GM21423 (cell line): Measurements from ENCODE around the gene JMJD1C.
"Not testable (repeated sequence)": the region's sequence is repeated elsewhere in the genome, so short reads cannot be mapped to it uniquely, and the experiment has no call there.

Experiments
- ATAC-seq: cut with Tn5 transposase; IDR thresholded peaks from one replicate; pipeline ENCODE4 v1.9.1; 2021; ENCODE audit warnings: mild to moderate bottlenecking, moderate library complexity; ENCODE audit not compliant: unreplicated experiment

JMJD1C gene

GRCh38 chr10:63173468-63174232 lies 292.1 kb downstream of the JMJD1C start:
- peak; percentile 99 for ATAC-seq

DNA sequence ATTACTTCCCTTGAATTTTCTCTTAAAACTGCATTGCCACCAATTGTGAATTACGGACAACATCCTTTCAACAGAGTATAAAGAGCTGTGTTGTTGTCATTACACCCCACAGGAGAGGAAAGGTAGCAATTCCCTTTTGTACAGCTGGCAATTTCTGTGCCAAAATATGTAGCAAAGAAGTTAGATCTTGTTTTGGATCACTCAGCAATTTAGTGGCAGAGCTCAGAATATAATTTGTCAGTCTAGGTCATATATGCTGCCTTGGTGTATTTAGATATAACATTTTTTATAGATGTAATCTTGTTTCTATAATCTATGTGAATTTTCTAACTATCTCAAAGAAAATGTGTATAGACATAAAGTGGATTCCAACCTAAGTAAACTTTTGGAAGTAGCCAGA lies 293.9 kb downstream of the JMJD1C start:
- ATAC-seq = no peak

GRCh38 chr10:63171255-63171855 lies 294.4 kb downstream of the JMJD1C start:
- ATAC-seq = no peak

GRCh38 chr10:63169624-63170023 lies 296.2 kb downstream of the JMJD1C start:
- ATAC-seq = no peak

GRCh38 chr10:63168821-63169462 lies 296.8 kb downstream of the JMJD1C start:
- no peak for ATAC-seq

- peak; percentile 50 for ATAC-seq
These were observed 299.0 kb downstream of the JMJD1C start for GRCh38 chr10:63166742-63167258.

DNA sequence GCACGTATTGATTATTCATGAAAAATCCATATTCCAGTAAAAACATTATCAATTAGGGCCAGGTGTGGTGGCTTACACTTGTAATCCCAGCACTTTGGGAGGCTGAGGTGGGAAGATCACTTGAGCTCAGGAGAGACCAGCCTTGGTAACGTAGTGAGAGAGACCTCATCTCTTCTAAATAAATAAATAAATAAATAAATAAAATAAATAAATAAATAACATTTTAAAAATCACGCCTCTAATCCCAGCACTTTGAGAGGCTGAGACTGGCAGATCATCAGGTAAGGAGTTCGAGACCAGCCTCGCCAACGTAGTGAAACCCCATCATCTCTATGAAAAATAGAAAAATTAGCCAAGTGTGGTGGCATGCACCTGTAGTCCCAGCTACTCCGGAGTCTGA lies 300.5 kb downstream of the JMJD1C start:
- no peak for ATAC-seq

DNA sequence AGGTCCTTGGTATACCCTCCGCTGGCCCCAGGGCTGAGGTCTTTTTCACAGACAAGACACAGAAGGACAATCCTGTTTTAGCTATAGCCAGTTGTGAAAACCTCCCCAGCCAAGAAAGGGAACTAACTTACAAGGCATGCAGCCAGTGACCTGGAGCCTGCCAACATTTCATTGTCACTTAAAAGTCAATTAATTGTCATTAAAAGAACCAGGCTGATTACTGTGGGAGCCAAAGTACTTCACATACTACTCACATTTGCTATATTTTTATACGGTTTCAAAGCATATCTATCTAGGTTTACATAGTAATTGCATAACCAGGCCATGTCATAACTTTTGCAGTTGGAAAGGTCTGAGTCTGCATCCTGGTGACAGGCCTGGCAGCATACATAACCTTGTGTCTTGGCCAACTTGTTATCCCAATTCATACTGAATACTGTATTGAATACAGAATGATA lies 301.6 kb downstream of the JMJD1C start:
- ATAC-seq = no peak

GRCh38 chr10:63161592-63161991 lies 304.2 kb downstream of the JMJD1C start:
- no peak for ATAC-seq

- peak; percentile 70 for ATAC-seq
These were observed 307.7 kb downstream of the JMJD1C start for GRCh38 chr10:63157845-63158624.

GRCh38 chr10:63156236-63156635 lies 309.5 kb downstream of the JMJD1C start:
- no peak for ATAC-seq

DNA sequence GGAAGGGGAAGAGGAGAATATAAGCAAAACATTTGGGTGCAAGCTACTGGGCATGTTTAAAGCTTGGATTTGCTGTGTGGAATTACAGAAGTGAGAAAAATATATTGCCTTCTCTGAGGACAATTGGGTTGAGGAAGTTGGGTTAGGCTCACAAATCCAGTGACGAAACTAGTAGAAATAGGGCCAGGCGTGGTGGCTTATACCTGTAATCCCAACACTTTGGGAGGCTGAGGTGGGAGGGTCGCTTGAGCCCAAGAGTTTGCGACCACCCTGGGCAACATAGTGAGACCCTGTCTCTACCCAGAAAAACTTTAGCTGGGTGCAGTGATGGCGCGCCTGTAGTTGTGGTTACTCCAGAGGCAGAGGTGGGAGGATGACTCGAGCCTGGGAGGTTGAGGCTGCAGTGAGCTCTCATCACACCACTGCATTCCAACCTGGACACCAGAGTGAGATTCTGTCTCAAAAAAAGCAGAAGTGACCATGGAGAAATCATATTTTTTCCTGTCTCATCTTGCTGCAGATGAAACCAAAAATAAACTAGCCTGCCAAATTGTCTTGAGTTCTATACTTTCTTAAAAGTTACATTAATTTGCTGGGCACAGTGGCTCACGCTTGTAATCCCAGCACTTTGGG lies 310.3 kb downstream of the JMJD1C start:
- no peak for ATAC-seq

DNA sequence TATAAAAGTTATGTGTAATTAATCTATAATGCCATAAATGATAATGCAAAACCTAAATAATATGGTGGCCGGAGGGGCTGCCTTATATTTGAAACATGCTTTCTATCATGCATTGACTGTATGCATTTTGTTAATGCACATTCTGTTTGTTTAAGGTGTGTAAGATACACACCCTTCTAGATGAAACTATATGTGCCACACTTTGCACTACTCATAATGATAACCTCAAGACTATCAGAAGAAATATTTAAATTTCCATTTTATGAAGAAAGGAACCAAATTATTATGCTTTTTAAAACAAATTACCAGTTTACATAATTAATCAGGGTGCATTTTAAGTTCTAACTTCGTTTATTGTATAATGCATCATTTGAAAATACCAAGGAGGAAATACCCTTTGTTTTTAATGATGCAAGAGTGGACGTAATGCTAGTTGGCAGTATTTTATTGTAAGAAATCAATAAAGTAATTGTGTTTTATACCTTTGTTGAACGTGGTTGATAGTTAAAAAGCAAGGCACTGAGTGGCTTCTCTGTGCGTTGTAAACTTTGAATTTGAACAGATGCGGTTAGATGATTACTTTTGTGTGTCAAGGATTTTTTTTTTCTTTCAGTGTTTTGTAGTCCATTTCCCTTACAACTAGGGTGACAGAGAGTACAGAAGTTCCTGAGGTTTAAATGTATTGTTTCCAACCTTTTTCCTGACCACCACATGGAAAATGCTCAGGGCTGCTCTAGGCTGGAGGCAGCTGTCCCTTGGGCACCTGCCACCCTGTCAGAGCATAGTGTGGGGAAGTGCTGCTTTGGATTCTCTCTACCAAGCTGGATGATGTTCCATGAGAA lies 311.0 kb downstream of the JMJD1C start:
- no peak for ATAC-seq

GRCh38 chr10:63153868-63154545 lies 311.8 kb downstream of the JMJD1C start:
- ATAC-seq = not testable (repeated sequence)

- ATAC-seq = no peak
These were observed 315.0 kb downstream of the JMJD1C start for GRCh38 chr10:63150745-63151144.

GRCh38 chr10:63146503-63146902 lies 319.3 kb downstream of the JMJD1C start:
- ATAC-seq = no peak

- ATAC-seq = no peak
These were observed 320.0 kb downstream of the JMJD1C start for GRCh38 chr10:63145782-63146181.

GRCh38 chr10:63143987-63144386 lies 321.8 kb downstream of the JMJD1C start:
- no peak for ATAC-seq

DNA sequence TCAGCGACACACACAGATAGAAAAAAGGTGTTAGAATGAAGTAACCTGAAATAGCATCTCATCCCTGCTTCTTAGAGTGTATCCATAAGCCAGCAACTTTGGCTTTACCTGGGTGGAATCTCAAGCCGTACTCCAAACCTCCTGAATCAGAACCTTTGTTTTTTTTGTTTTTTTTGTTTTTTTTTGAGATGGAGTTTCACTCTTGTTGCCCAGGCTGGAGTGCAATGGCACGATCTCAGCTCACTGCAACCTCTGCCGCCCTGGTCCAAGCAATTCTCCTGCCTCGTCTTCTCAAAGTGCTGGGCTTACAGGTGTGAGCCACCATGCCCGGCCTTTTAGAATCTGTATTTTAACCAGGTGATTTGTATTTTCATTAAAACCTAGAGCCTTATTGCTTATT lies 323.6 kb downstream of the JMJD1C start:
- ATAC-seq = no peak
